ENCODE results near the gene COL4A6. TPM values are rescaled to one million over a fixed set of nuclear protein-coding genes. Genes with fewer than 3 reads are reported as not detected.

Gene COL4A6
- total and polyA plus RNA-seq, 5 donors = 7.0 to 18.1 (median 14.0) TPM

- ATAC-seq (no peak), DNase-seq (no peak)
- 96% methylated on average over 1 of the region's 1 CpG for WGBS
- Histone ChIP-seq H3K27ac (ENCODE audit: low read length) (no peak overlapping the region), H3K4me3 (ENCODE audit: low read length) (no peak overlapping the region), H3K27me3 (ENCODE audit: control insufficient read depth, insufficient read depth) (no peaks in the 10 kb centered on the region), H3K4me1 (ENCODE audit: control insufficient read depth, insufficient read depth, low read length) (no peaks in the 10 kb centered on the region), H3K9me3 (ENCODE audit: control insufficient read depth, low read length) (no peaks in the 10 kb centered on the region)
- intact Hi-C loops (cut with DNase I) = no loop called here
Measured at GRCh38 chrX:108230574-108230973, 207.6 kb downstream of the COL4A6 start.

GRCh38 chrX:108224727-108225621 is 213.2 kb downstream of the COL4A6 start:
- WGBS = 9% methylated on average over 11 of the region's 11 CpGs
- intact Hi-C loops (cut with DNase I) = loop anchor here in 1 of 4 donors (5.0 kb wide), 1 partner anchor 82 kb away; no protein-coding TSS in a partner anchor
- H3K27ac ChIP-seq (ENCODE audit: low read length) = peak overlapping the region; percentile 48
- DNase-seq = no peak
- no peak overlapping the region for H3K4me3 ChIP-seq (ENCODE audit: low read length)
- H3K9me3 ChIP-seq (ENCODE audit: control insufficient read depth, low read length) = no peaks in the 10 kb centered on the region
- H3K4me1 ChIP-seq (ENCODE audit: control insufficient read depth, insufficient read depth, low read length) = no peaks in the 10 kb centered on the region
- ATAC-seq = peak; percentile 55
- H3K27me3 ChIP-seq (ENCODE audit: control insufficient read depth, insufficient read depth) = no peaks in the 10 kb centered on the region

DNA sequence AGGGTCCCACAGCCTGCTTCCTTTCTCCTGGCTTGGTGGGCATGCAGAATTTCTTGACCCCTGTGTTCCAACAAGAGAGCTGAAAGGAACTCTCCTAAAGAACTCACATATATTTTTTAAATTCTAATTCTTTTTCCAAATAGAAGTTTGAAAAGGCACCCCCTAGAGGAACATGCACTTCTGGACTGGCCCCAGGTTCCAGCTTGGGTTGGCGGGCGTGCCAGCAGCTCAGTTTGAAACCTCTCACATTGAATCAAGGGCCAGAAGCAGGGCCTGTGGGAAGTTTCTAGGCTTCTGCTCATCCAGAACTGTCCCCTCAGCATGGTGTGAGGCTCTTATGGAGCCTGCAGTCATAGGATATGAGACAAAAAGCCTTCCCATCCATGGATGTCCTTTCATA is 214.0 kb downstream of the COL4A6 start:
- WGBS = 64% methylated on average over 2 of the region's 2 CpGs
- intact Hi-C loops (cut with DNase I) = no loop called here
- Histone ChIP-seq H3K27me3 (ENCODE audit: control insufficient read depth, insufficient read depth) (no peaks in the 10 kb centered on the region), H3K27ac (ENCODE audit: low read length) (no peak overlapping the region), H3K9me3 (ENCODE audit: control insufficient read depth, low read length) (no peaks in the 10 kb centered on the region), H3K4me1 (ENCODE audit: control insufficient read depth, insufficient read depth, low read length) (no peaks in the 10 kb centered on the region), H3K4me3 (ENCODE audit: low read length) (no peak overlapping the region)
- ATAC-seq = no peak
- DNase-seq = peak in 2 of 3 donors; percentile 57 to 58

DNA sequence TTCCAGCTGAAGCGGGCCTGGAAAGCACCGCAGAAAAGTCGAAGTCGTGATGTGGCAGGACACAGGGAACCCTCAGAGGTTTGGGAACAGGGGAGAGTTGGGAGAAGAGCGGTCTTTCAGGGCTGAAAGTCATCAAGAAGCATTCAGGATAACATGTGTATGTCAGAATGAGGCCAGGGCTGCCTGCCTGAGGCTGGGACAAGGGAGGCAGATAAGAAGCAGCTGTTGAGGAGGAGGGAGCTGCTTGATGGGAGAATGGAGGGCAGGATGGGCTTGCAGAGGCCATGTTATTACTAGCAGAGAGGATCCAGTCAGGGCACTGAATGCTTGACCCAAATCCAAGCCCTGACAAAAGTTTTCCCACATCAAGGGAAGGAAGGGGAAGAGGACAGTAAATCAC is 214.6 kb downstream of the COL4A6 start:
- Histone ChIP-seq H3K27ac (ENCODE audit: low read length) (no peak overlapping the region), H3K4me1 (ENCODE audit: control insufficient read depth, insufficient read depth, low read length) (no peaks in the 10 kb centered on the region), H3K9me3 (ENCODE audit: control insufficient read depth, low read length) (no peaks in the 10 kb centered on the region), H3K27me3 (ENCODE audit: control insufficient read depth, insufficient read depth) (no peaks in the 10 kb centered on the region), H3K4me3 (ENCODE audit: low read length) (no peak overlapping the region)
- ATAC-seq = peak; percentile 26 to 43
- intact Hi-C loops (cut with DNase I) = no loop called here
- peak in 1 of 3 donors; percentile 34 for DNase-seq
- WGBS = 43% methylated on average over 5 of the region's 5 CpGs

GRCh38 chrX:108221301-108221864 is 216.8 kb downstream of the COL4A6 start:
- ATAC-seq (no peak), DNase-seq (no peak)
- no peaks in the 10 kb centered on the region for H3K27me3 ChIP-seq (ENCODE audit: control insufficient read depth, insufficient read depth)
- H3K4me3 ChIP-seq (ENCODE audit: low read length) = no peak overlapping the region
- no peak overlapping the region for H3K27ac ChIP-seq (ENCODE audit: low read length)
- intact Hi-C loops (cut with DNase I) = no loop called here
- H3K9me3 ChIP-seq (ENCODE audit: control insufficient read depth, low read length) = no peaks in the 10 kb centered on the region
- H3K4me1 ChIP-seq (ENCODE audit: control insufficient read depth, insufficient read depth, low read length) = no peaks in the 10 kb centered on the region
- 49% methylated on average over 7 of the region's 7 CpGs for WGBS

GRCh38 chrX:108219949-108220601 is 218.1 kb downstream of the COL4A6 start:
- Histone ChIP-seq H3K4me3 (ENCODE audit: low read length) (no peak overlapping the region), H3K9me3 (ENCODE audit: control insufficient read depth, low read length) (no peaks in the 10 kb centered on the region), H3K27ac (ENCODE audit: low read length) (no peak overlapping the region), H3K27me3 (ENCODE audit: control insufficient read depth, insufficient read depth) (no peaks in the 10 kb centered on the region), H3K4me1 (ENCODE audit: control insufficient read depth, insufficient read depth, low read length) (no peaks in the 10 kb centered on the region)
- intact Hi-C loops (cut with DNase I) = no loop called here
- WGBS = 80% methylated on average over 5 of the region's 5 CpGs
- ATAC-seq = no peak
- no peak for DNase-seq

DNA sequence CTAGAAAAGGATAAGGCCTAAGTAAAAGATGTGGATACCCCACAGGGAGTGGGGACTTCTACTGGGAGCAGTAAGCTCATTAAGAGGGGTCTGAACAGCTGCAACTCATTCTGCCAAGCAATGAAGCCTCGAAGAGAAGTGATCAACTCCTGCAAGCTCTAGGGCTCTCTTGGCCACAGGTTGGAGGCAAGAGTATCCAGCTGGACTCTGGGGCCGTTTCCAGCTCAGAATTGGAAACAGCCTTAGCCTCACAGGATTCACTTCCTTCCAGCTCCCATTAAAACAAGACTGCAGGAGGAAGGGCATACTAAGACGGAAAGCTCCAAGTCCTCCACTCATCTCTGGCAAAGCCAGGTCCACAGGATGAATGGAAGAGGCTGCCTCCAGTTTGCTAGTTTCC is 220.3 kb downstream of the COL4A6 start:
- WGBS = 37% methylated on average over 3 of the region's 3 CpGs
- intact Hi-C loops (cut with DNase I) = no loop called here
- DNase-seq (peak; percentile 28 to 73 (median 62)), ATAC-seq (peak; percentile 70 to 76)
- H3K4me3 ChIP-seq (ENCODE audit: low read length) = no peak overlapping the region
- no peaks in the 10 kb centered on the region for H3K27me3 ChIP-seq (ENCODE audit: control insufficient read depth, insufficient read depth)
- no peaks in the 10 kb centered on the region for H3K4me1 ChIP-seq (ENCODE audit: control insufficient read depth, insufficient read depth, low read length)
- no peaks in the 10 kb centered on the region for H3K9me3 ChIP-seq (ENCODE audit: control insufficient read depth, low read length)
- no peak overlapping the region for H3K27ac ChIP-seq (ENCODE audit: low read length)

DNA sequence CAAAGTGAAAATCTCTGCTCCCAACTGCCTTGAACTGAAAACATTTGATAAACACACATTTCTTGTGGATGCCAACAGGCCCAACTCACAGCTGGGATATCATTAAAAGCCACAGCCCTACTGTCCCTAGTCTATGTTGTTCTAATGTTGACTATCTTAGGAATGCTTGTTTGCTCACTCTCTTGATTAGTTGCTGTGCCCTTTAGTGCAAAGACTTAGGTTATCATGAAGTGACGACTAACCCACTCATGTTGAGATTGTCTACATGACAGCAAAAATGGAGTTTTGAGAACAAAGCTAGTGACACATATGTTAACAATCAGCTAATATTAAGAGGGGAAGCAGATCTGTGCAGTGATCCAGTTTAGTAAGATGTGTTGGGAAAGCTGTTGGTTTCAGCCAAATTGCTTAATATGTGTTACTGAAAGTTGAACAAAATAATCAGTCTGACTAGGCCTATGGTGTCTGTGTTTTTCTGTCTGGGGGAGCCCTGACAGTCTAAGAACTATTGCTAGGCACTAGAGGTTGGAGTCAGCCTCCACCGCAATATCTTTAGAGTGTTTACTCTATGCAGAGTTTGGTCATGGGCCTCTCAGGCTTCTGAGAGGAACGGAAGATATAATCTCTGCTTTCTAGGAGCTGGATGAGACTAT is 221.2 kb downstream of the COL4A6 start:
- H3K27ac ChIP-seq (ENCODE audit: low read length) = peak overlapping the region; percentile 45
- H3K9me3 ChIP-seq (ENCODE audit: control insufficient read depth, low read length) = no peaks in the 10 kb centered on the region
- no peak overlapping the region for H3K4me3 ChIP-seq (ENCODE audit: low read length)
- 50% methylated on average over 3 of the region's 3 CpGs for WGBS
- DNase-seq (no peak), ATAC-seq (peak; percentile 75 to 78)
- no peaks in the 10 kb centered on the region for H3K4me1 ChIP-seq (ENCODE audit: control insufficient read depth, insufficient read depth, low read length)
- no peaks in the 10 kb centered on the region for H3K27me3 ChIP-seq (ENCODE audit: control insufficient read depth, insufficient read depth)
- intact Hi-C loops (cut with DNase I) = no loop called here

GRCh38 chrX:108216405-108216804 is 221.8 kb downstream of the COL4A6 start:
- H3K27ac ChIP-seq (ENCODE audit: low read length) = no peak overlapping the region
- no peaks in the 10 kb centered on the region for H3K27me3 ChIP-seq (ENCODE audit: control insufficient read depth, insufficient read depth)
- H3K4me1 ChIP-seq (ENCODE audit: control insufficient read depth, insufficient read depth, low read length) = no peaks in the 10 kb centered on the region
- ATAC-seq (no peak), DNase-seq (no peak)
- intact Hi-C loops (cut with DNase I) = no loop called here
- no peak overlapping the region for H3K4me3 ChIP-seq (ENCODE audit: low read length)
- no peaks in the 10 kb centered on the region for H3K9me3 ChIP-seq (ENCODE audit: control insufficient read depth, low read length)
- WGBS = 46% methylated on average over 1 of the region's 1 CpG

- DNase-seq = no peak
- no peak for ATAC-seq
- Histone ChIP-seq H3K4me3 (ENCODE audit: low read length) (no peak overlapping the region), H3K4me1 (ENCODE audit: control insufficient read depth, insufficient read depth, low read length) (peaks cover 1% of the 10 kb centered on the region), H3K9me3 (ENCODE audit: control insufficient read depth, low read length) (no peaks in the 10 kb centered on the region), H3K27me3 (ENCODE audit: control insufficient read depth, insufficient read depth) (no peaks in the 10 kb centered on the region), H3K27ac (ENCODE audit: low read length) (no peak overlapping the region)
- 59% methylated on average over 1 of the region's 1 CpG for WGBS
- intact Hi-C loops (cut with DNase I) = no loop called here
Measured at GRCh38 chrX:108211301-108211700, 226.9 kb downstream of the COL4A6 start.
